Measurements from ENCODE around the gene ZNF26. TPM values are rescaled to one million over a fixed set of nuclear protein-coding genes. Genes with fewer than 3 reads are reported as not detected.

Gene ZNF26
- total and polyA plus RNA-seq, 10 of the 15 experiments (the other 5 are each of a cell fraction or from before 2014, with no cell fraction given), result 1.00 to 17.1 (median 10.5) TPM

- TF ChIP-seq MEF2B (IDR thresholded peaks at IDR 0.05; ENCODE audit: partially characterized antibody, poor library complexity, severe bottlenecking) (no peak), EZH2 (IDR thresholded peaks at IDR 0.05; ENCODE audit: borderline replicate concordance, control insufficient read depth, low read depth, low read length) (no peak), GATAD2B (conservative IDR thresholded peaks at IDR 0.05; ENCODE audit: low read depth) (no peak; the same call in 1 of the 2 replicates), IRF5 (IDR thresholded peaks at IDR 0.05; ENCODE audit: borderline replicate concordance) (no peak), ZBTB33 (IDR thresholded peaks at IDR 0.05) (no peak), HDAC6 (IDR thresholded peaks at IDR 0.05; ENCODE audit: unreplicated experiment) (no peak), E2F8 (IDR thresholded peaks at IDR 0.05; ENCODE audit: low read depth, partially characterized antibody) (peak; percentile 69), KDM1A (IDR thresholded peaks at IDR 0.05; ENCODE audit: borderline replicate concordance) (no peak), PRDM15 (CRISPR knock-in tag; IDR thresholded peaks at IDR 0.05) (no peak), CREM (IDR thresholded peaks at IDR 0.05; ENCODE audit: low read depth) (peak; percentile 100), PAX8 (IDR thresholded peaks at IDR 0.05) (no peak), RAD51 (IDR thresholded peaks at IDR 0.05) (no peak)
- TF ChIP-seq, protein P1, sequence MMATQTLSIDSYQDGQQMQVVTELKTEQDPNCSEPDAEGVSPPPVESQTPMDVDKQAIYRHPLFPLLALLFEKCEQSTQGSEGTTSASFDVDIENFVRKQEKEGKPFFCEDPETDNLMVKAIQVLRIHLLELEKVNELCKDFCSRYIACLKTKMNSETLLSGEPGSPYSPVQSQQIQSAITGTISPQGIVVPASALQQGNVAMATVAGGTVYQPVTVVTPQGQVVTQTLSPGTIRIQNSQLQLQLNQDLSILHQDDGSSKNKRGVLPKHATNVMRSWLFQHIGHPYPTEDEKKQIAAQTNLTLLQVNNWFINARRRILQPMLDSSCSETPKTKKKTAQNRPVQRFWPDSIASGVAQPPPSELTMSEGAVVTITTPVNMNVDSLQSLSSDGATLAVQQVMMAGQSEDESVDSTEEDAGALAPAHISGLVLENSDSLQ (IDR thresholded peaks at IDR 0.05), result peak; percentile 19; the same call in 1 of the 2 replicates
- TF ChIP-seq, protein P2, sequence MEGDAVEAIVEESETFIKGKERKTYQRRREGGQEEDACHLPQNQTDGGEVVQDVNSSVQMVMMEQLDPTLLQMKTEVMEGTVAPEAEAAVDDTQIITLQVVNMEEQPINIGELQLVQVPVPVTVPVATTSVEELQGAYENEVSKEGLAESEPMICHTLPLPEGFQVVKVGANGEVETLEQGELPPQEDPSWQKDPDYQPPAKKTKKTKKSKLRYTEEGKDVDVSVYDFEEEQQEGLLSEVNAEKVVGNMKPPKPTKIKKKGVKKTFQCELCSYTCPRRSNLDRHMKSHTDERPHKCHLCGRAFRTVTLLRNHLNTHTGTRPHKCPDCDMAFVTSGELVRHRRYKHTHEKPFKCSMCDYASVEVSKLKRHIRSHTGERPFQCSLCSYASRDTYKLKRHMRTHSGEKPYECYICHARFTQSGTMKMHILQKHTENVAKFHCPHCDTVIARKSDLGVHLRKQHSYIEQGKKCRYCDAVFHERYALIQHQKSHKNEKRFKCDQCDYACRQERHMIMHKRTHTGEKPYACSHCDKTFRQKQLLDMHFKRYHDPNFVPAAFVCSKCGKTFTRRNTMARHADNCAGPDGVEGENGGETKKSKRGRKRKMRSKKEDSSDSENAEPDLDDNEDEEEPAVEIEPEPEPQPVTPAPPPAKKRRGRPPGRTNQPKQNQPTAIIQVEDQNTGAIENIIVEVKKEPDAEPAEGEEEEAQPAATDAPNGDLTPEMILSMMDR (IDR thresholded peaks at IDR 0.05 in 2 of 3, conservative IDR thresholded peaks at IDR 0.05 in 1 of 3; ENCODE audit: control insufficient read depth in 2 of 3, extremely low read depth in 1 of 3, insufficient read depth in 1 of 3, low read depth in 3 of 3, low read length in 3 of 3), result no peak
Measured at GRCh38 chr12:132986001-132986884, at the start of gene ZNF26 (continued).
